ENCODE measurements around the gene ST3GAL3.
A peak's percentile ranks its signal among the peaks of the same experiment; 100 is the strongest.

Gene ST3GAL3

GRCh38 chr1:43885279-43885801 lies 178.0 kb downstream of the ST3GAL3 start:
- Mint-ChIP-seq H3K9me3 (no peaks in the 10 kb centered on the region), H3K27ac (no peak overlapping the region), H3K36me3 (ENCODE audit: low read depth) (no peaks in the 10 kb centered on the region), H3K4me1 (peaks cover 31% of the 10 kb centered on the region), H3K27me3 (ENCODE audit: low read depth, poor library complexity) (no peaks in the 10 kb centered on the region), H3K4me3 (peak overlapping the region; percentile 9)
- peak; percentile 59 for DNase-seq
- no peak for TF ChIP-seq CTCF (IDR thresholded peaks at IDR 0.05)

GRCh38 chr1:43887748-43888147 lies 180.4 kb downstream of the ST3GAL3 start:
- Mint-ChIP-seq H3K27me3 (ENCODE audit: low read depth, poor library complexity) (no peaks in the 10 kb centered on the region), H3K9me3 (no peaks in the 10 kb centered on the region)

GRCh38 chr1:43890815-43891214 lies 183.5 kb downstream of the ST3GAL3 start:
- H3K4me1 Mint-ChIP-seq, result peaks cover 30% of the 10 kb centered on the region
- no peaks in the 10 kb centered on the region for H3K27me3 Mint-ChIP-seq (ENCODE audit: low read depth, poor library complexity)
- H3K36me3 Mint-ChIP-seq (ENCODE audit: low read depth), result no peaks in the 10 kb centered on the region
- H3K27ac Mint-ChIP-seq, result no peak overlapping the region
- H3K9me3 Mint-ChIP-seq, result no peaks in the 10 kb centered on the region
- H3K4me3 Mint-ChIP-seq, result no peak overlapping the region
- TF ChIP-seq CTCF (IDR thresholded peaks at IDR 0.05), result no peak
- no peak for DNase-seq

More at GRCh38 chr1:43887748-43888147, 180.4 kb downstream of the ST3GAL3 start:
- Mint-ChIP-seq H3K36me3 (ENCODE audit: low read depth) (no peaks in the 10 kb centered on the region), H3K4me1 (peaks cover 24% of the 10 kb centered on the region), H3K27ac (no peak overlapping the region), H3K4me3 (no peak overlapping the region)
- no peak for DNase-seq
- TF ChIP-seq CTCF (IDR thresholded peaks at IDR 0.05), result no peak

GRCh38 chr1:43893006-43893405 lies 185.7 kb downstream of the ST3GAL3 start:
- DNase-seq, result no peak
- Mint-ChIP-seq H3K4me3 (no peak overlapping the region), H3K36me3 (ENCODE audit: low read depth) (peaks cover 10% of the 10 kb centered on the region), H3K27me3 (ENCODE audit: low read depth, poor library complexity) (no peaks in the 10 kb centered on the region), H3K9me3 (no peaks in the 10 kb centered on the region), H3K4me1 (peaks cover 28% of the 10 kb centered on the region), H3K27ac (no peak overlapping the region)
- TF ChIP-seq CTCF (IDR thresholded peaks at IDR 0.05), result no peak

- Mint-ChIP-seq H3K4me3 (no peak overlapping the region), H3K36me3 (ENCODE audit: low read depth) (peaks cover 22% of the 10 kb centered on the region), H3K9me3 (no peaks in the 10 kb centered on the region), H3K4me1 (peaks cover 11% of the 10 kb centered on the region), H3K27ac (no peak overlapping the region), H3K27me3 (ENCODE audit: low read depth, poor library complexity) (no peaks in the 10 kb centered on the region)
- no peak for DNase-seq
- TF ChIP-seq CTCF (IDR thresholded peaks at IDR 0.05), result no peak
Observed at GRCh38 chr1:43898981-43899380, 191.6 kb downstream of the ST3GAL3 start.

GRCh38 chr1:43900386-43900785 lies 193.1 kb downstream of the ST3GAL3 start:
- no peaks in the 10 kb centered on the region for H3K9me3 Mint-ChIP-seq
- H3K27ac Mint-ChIP-seq, result no peak overlapping the region
- no peak for TF ChIP-seq CTCF (IDR thresholded peaks at IDR 0.05)
- no peak overlapping the region for H3K4me3 Mint-ChIP-seq
- H3K36me3 Mint-ChIP-seq (ENCODE audit: low read depth), result peaks cover 27% of the 10 kb centered on the region
- no peak for DNase-seq
- H3K27me3 Mint-ChIP-seq (ENCODE audit: low read depth, poor library complexity), result peaks cover 4% of the 10 kb centered on the region
- H3K4me1 Mint-ChIP-seq, result peaks cover 4% of the 10 kb centered on the region
